Astrocyte of the spinal cord (primary cell): ENCODE results near the gene LPGAT1.

Source experiments
- DNase-seq: peaks from one replicate; pipeline ENCODE4 v3.0.0; 2011; ENCODE audit warnings: low read depth, low spot score
- H3K4me3 ChIP-seq: 2 replicates; pipeline ENCODE4 v1.5.1; 2011; ENCODE audit warnings: low read depth, mild to moderate bottlenecking, low read length, moderate library complexity
- CTCF ChIP-seq: IDR thresholded peaks from 2 replicates; pipeline ENCODE4 v1.5.1; 2012; ENCODE audit warnings: low read depth, mild to moderate bottlenecking, low read length, inconsistent platforms
- in situ Hi-C: cut with HindIII; loops from 2 replicates; pipeline ENCODE4 v1.10.0; 2017; ENCODE audit warnings: low sequenced_read_pairs

The LPGAT1 gene

GRCh38 chr1:211797994-211798393 is 32.6 kb downstream of the LPGAT1 start:
- no peak for DNase-seq
- TF ChIP-seq CTCF, result no peak
- in situ Hi-C loops, result no loop called here
- H3K4me3 ChIP-seq, result no peak overlapping the region

- H3K4me3 ChIP-seq, result no peak overlapping the region
- in situ Hi-C loops, result no loop called here
- TF ChIP-seq CTCF, result no peak
- DNase-seq, result no peak
Observed at GRCh38 chr1:211791979-211792378, 38.6 kb downstream of the LPGAT1 start.

GRCh38 chr1:211789641-211790464 is 40.7 kb downstream of the LPGAT1 start:
- H3K4me3 ChIP-seq, result no peak overlapping the region
- TF ChIP-seq CTCF, result no peak
- no peak for DNase-seq
- in situ Hi-C loops, result no loop called here

DNA sequence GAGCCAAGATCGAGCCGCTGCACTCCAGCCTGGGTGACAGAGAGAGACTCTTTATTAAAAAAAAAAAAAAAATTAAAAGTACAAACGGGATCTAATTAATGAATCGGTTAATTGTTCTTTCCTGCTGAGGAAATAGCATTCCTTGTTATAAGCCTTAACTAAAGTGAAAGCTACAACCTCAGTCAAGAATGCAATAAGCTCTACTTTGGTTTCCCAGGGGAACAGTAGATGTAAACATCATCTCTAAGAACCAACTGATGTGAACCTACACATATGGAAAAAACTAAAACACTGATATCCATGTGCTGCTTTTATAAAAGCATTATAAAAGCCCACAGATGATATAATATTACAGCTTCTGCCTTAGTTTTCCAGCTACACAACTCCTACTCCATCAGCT is 41.9 kb downstream of the LPGAT1 start:
- DNase-seq, result peak; percentile 13
- no peak for TF ChIP-seq CTCF
- no peak overlapping the region for H3K4me3 ChIP-seq
- in situ Hi-C loops, result no loop called here

- no peak for DNase-seq
- H3K4me3 ChIP-seq, result no peak overlapping the region
- in situ Hi-C loops, result no loop called here
- no peak for TF ChIP-seq CTCF
Observed at GRCh38 chr1:211783897-211784296, 46.7 kb downstream of the LPGAT1 start.

GRCh38 chr1:211783266-211783665 is 47.3 kb downstream of the LPGAT1 start:
- in situ Hi-C loops, result no loop called here
- no peak overlapping the region for H3K4me3 ChIP-seq
- DNase-seq, result no peak
- TF ChIP-seq CTCF, result no peak
